ENCODE results near the gene THAP7. TPM values are rescaled to one million over a fixed set of nuclear protein-coding genes. Genes with fewer than 3 reads are reported as not detected.

The THAP7 gene
- total RNA-seq, 4 donors from 2014 or later: 16.2 to 45.9 (median 30.9) TPM

GRCh38 chr22:20980523-20980922 is 21.4 kb downstream of the THAP7 start:
- Histone ChIP-seq H3K27ac (no peak overlapping the region), H3K9me3 (no peaks in the 10 kb centered on the region)

GRCh38 chr22:20979940-20980453 is 21.9 kb downstream of the THAP7 start:
- intact Hi-C loops (cut with DNase I; ENCODE audit: low total_unique reads): no loop called here
- peak overlapping the region in 1 of 2 donors; percentile 18 for H3K4me3 ChIP-seq
- no peak for DNase-seq
- no peak overlapping the region for H3K27ac ChIP-seq
- TF ChIP-seq POLR2A (IDR thresholded peaks at IDR 0.05): no peak
- H3K36me3 ChIP-seq: no peaks in the 10 kb centered on the region
- H3K27me3 ChIP-seq: no peaks in the 10 kb centered on the region
- H3K9me3 ChIP-seq: no peaks in the 10 kb centered on the region
- H3K4me1 ChIP-seq: peaks cover 0 to 19% of the 10 kb centered on the region in 2 donors

More at GRCh38 chr22:20980523-20980922, 21.4 kb downstream of the THAP7 start:
- no peak for DNase-seq
- Histone ChIP-seq H3K36me3 (no peaks in the 10 kb centered on the region), H3K27me3 (no peaks in the 10 kb centered on the region), H3K4me1 (peaks cover 0 to 19% of the 10 kb centered on the region in 2 donors), H3K4me3 (no peak overlapping the region)
- intact Hi-C loops (cut with DNase I; ENCODE audit: low total_unique reads): no loop called here
- TF ChIP-seq POLR2A (IDR thresholded peaks at IDR 0.05): no peak
- TF ChIP-seq CTCF (IDR thresholded peaks at IDR 0.05): no peak

GRCh38 chr22:20979243-20979809 is 22.6 kb downstream of the THAP7 start:
- H3K9me3 ChIP-seq: no peaks in the 10 kb centered on the region
- intact Hi-C loops (cut with DNase I; ENCODE audit: low total_unique reads): no loop called here
- H3K36me3 ChIP-seq: no peaks in the 10 kb centered on the region
- H3K27me3 ChIP-seq: no peaks in the 10 kb centered on the region
- DNase-seq: peak; percentile 59 to 63
- TF ChIP-seq POLR2A (IDR thresholded peaks at IDR 0.05) (no peak), CTCF (IDR thresholded peaks at IDR 0.05) (no peak)
- no peak overlapping the region for H3K27ac ChIP-seq
- peak overlapping the region in 1 of 2 donors; percentile 18 for H3K4me3 ChIP-seq
- peaks cover 0 to 19% of the 10 kb centered on the region in 2 donors for H3K4me1 ChIP-seq

GRCh38 chr22:20978419-20978818 is 23.5 kb downstream of the THAP7 start:
- peaks cover 0 to 15% of the 10 kb centered on the region in 2 donors for H3K4me1 ChIP-seq
- H3K4me3 ChIP-seq: no peak overlapping the region
- no peak overlapping the region for H3K27ac ChIP-seq
- no peak for DNase-seq
- intact Hi-C loops (cut with DNase I; ENCODE audit: low total_unique reads): no loop called here
- H3K9me3 ChIP-seq: no peaks in the 10 kb centered on the region
- no peak for TF ChIP-seq CTCF (IDR thresholded peaks at IDR 0.05)
- TF ChIP-seq POLR2A (IDR thresholded peaks at IDR 0.05): no peak
- H3K36me3 ChIP-seq: no peaks in the 10 kb centered on the region
- no peaks in the 10 kb centered on the region for H3K27me3 ChIP-seq

GRCh38 chr22:20977516-20978170 is 24.3 kb downstream of the THAP7 start:
- Histone ChIP-seq H3K36me3 (no peaks in the 10 kb centered on the region), H3K27ac (no peak overlapping the region), H3K9me3 (no peaks in the 10 kb centered on the region), H3K4me3 (no peak overlapping the region), H3K27me3 (no peaks in the 10 kb centered on the region), H3K4me1 (peaks cover 0 to 8% of the 10 kb centered on the region in 2 donors)
- intact Hi-C loops (cut with DNase I; ENCODE audit: low total_unique reads): no loop called here
- no peak for TF ChIP-seq POLR2A (IDR thresholded peaks at IDR 0.05)
- no peak for TF ChIP-seq CTCF (IDR thresholded peaks at IDR 0.05)
- DNase-seq: no peak

All from uterus (tissue), 4 donors.